ENCODE results near the gene CYB5B. TPM values are rescaled to one million over a fixed set of nuclear protein-coding genes. Genes with fewer than 3 reads are reported as not detected.

Gene CYB5B
- total RNA-seq, 1 donor, result 64.1 TPM

- DNase-seq (ENCODE audit: low read depth in 2 of 3, low spot score in 2 of 3), result no peak
Measured at GRCh38 chr16:69513180-69513966, 89.0 kb downstream of the CYB5B start.

GRCh38 chr16:69514356-69514755 is 89.9 kb downstream of the CYB5B start:
- no peak for DNase-seq (ENCODE audit: low read depth in 2 of 3, low spot score in 2 of 3)

Other genes with a start within 250 kb of the CYB5B start
- gene SNTB2, start 237.5 kb upstream of the CYB5B start, total RNA-seq, result 2.4 TPM
- gene VPS4A, start 113.3 kb upstream of the CYB5B start, total RNA-seq, result 23.2 TPM
- 14.8 TPM for gene PDF, start 94.0 kb upstream of the CYB5B start, total RNA-seq
- 57.9 TPM for gene COG8, start 85.1 kb upstream of the CYB5B start, total RNA-seq
- gene NIP7, start 84.8 kb upstream of the CYB5B start, total RNA-seq, result 10.8 TPM
- gene TMED6, start 72.8 kb upstream of the CYB5B start, total RNA-seq, result under 0.01 TPM
- 19.9 TPM for gene TERF2, start 38.6 kb upstream of the CYB5B start, total RNA-seq
- gene NFAT5, start 141.3 kb downstream of the CYB5B start, total RNA-seq, result 21.3 TPM

Data from hematopoietic multipotent progenitor cell (in vitro differentiated cells).